Thymus (tissue), 11 donors: ENCODE measurements around the gene ACSS2. TPM values are rescaled to one million over a fixed set of nuclear protein-coding genes. Genes with fewer than 3 reads are reported as not detected.

Experiments
- DNase-seq, 9 donors: peaks; one replicate each; pipeline ENCODE4 v3.0.0-alpha.2; 2013; ENCODE audit warnings: low spot score in 9 of 9, low read depth in 6 of 9, missing footprints in 1 of 9
- H3K27ac ChIP-seq, 2 donors: one replicate each; pipeline ENCODE4 v1.5.1; 2013; ENCODE audit warnings: control low read depth in 1 of 2, low read depth in 1 of 2, low read length in 1 of 2, mild to moderate bottlenecking in 1 of 2, moderate library complexity in 1 of 2
- H3K27me3 ChIP-seq, 2 donors: one replicate each; pipeline ENCODE4 v1.5.1; 2013; ENCODE audit warnings: low read length in 1 of 2; ENCODE audit not compliant: control insufficient read depth in 2 of 2, insufficient read depth in 1 of 2
- H3K36me3 ChIP-seq, 2 donors: one replicate each; pipeline ENCODE4 v1.5.1; 2013; ENCODE audit warnings: low read length in 1 of 2, mild to moderate bottlenecking in 1 of 2, moderate library complexity in 1 of 2; ENCODE audit not compliant: control insufficient read depth in 2 of 2, insufficient read depth in 2 of 2
- H3K4me1 ChIP-seq, 2 donors: one replicate each; pipeline ENCODE4 v1.5.1; 2013; ENCODE audit warnings: low read length in 2 of 2; ENCODE audit not compliant: control insufficient read depth in 2 of 2, insufficient read depth in 2 of 2
- H3K4me3 ChIP-seq, 2 donors: one replicate each; pipeline ENCODE4 v1.5.1; 2013; ENCODE audit warnings: low read length in 2 of 2, control low read depth in 1 of 2, mild to moderate bottlenecking in 1 of 2
- H3K9me3 ChIP-seq, 2 donors: one replicate each; pipeline ENCODE4 v1.5.1; 2013; ENCODE audit warnings: low read length in 1 of 2, mild to moderate bottlenecking in 1 of 2; ENCODE audit not compliant: control insufficient read depth in 2 of 2, insufficient read depth in 1 of 2
- WGBS: extraction: QIAGEN DNeasy Blood & Tissue Kit; methylation state at CpG from one replicate; pipeline ENCODE4 v1.1.7; 2013; 5-methylcytosine and 5-hydroxymethylcytosine counted together
- polyA plus RNA-seq: library from polyadenylated mRNA; stranded (reverse); fragments of 200-250 nt; gene quantifications from one replicate; pipeline ENCODE4 v1.2.3, GENCODE V29; 2013
- total RNA-seq: library from RNA; stranded (reverse); fragments of 120-200 nt; gene quantifications from one replicate; pipeline ENCODE4 v1.2.4, GENCODE V29; 2013
- donor health status: healthy.

The ACSS2 gene
- total and polyA plus RNA-seq, 2 donors: 11.3 to 26.1 TPM

- no peaks in the 10 kb centered on the region for H3K9me3 ChIP-seq
- peaks cover 0 to 5% of the 10 kb centered on the region in 2 donors for H3K27me3 ChIP-seq
- no peak overlapping the region for H3K27ac ChIP-seq
- H3K4me3 ChIP-seq: no peak overlapping the region
- peaks cover 0 to 21% of the 10 kb centered on the region in 2 donors for H3K4me1 ChIP-seq
- H3K36me3 ChIP-seq: no peaks in the 10 kb centered on the region
- DNase-seq: no peak
- WGBS: 88% methylated on average over 4 of the region's 4 CpGs
These were observed 97.8 kb downstream of the ACSS2 start for GRCh38 chr20:34974246-34974645.

- Histone ChIP-seq H3K4me3 (no peak overlapping the region), H3K4me1 (peaks cover 0 to 21% of the 10 kb centered on the region in 2 donors), H3K27me3 (peaks cover 0 to 7% of the 10 kb centered on the region in 2 donors), H3K27ac (no peak overlapping the region), H3K9me3 (no peaks in the 10 kb centered on the region), H3K36me3 (no peaks in the 10 kb centered on the region)
- 89% methylated on average over 12 of the region's 12 CpGs for WGBS
- no peak for DNase-seq
These were observed 99.9 kb downstream of the ACSS2 start for GRCh38 chr20:34976286-34976685.

Other genes with a start within 250 kb of the ACSS2 start
- 10.0 TPM for gene PIGU, start 199.5 kb upstream of the ACSS2 start, total RNA-seq
- gene PIGU, start 199.5 kb upstream of the ACSS2 start, polyA plus RNA-seq: 15.5 TPM
- gene TP53INP2, start 172.3 kb upstream of the ACSS2 start, total RNA-seq: 0.33 TPM
- gene TP53INP2, start 172.3 kb upstream of the ACSS2 start, polyA plus RNA-seq: 5.7 TPM
- 9.1 TPM for gene NCOA6, start 51.0 kb upstream of the ACSS2 start, total RNA-seq
- gene NCOA6, start 51.0 kb upstream of the ACSS2 start, polyA plus RNA-seq: 35.6 TPM
- gene GGT7, start 3.8 kb upstream of the ACSS2 start, total RNA-seq: 3.9 TPM
- gene GGT7, start 3.8 kb upstream of the ACSS2 start, polyA plus RNA-seq: 19.4 TPM
- 32.0 TPM for gene GSS, start 79.2 kb downstream of the ACSS2 start, total RNA-seq
- 40.0 TPM for gene GSS, start 79.2 kb downstream of the ACSS2 start, polyA plus RNA-seq
- gene MYH7B, start 79.3 kb downstream of the ACSS2 start, total RNA-seq: 0.09 TPM
- gene MYH7B, start 79.3 kb downstream of the ACSS2 start, polyA plus RNA-seq: 1.8 TPM
- 24.6 TPM for gene TRPC4AP, start 216.2 kb downstream of the ACSS2 start, total RNA-seq
- gene TRPC4AP, start 216.2 kb downstream of the ACSS2 start, polyA plus RNA-seq: 57.3 TPM